ENCODE measurements around the gene ZNF524. TPM values are rescaled to one million over a fixed set of nuclear protein-coding genes. Genes with fewer than 3 reads are reported as not detected.

The ZNF524 gene
- polyA plus RNA-seq, 1 of the 3 experiments (the other 2 are of a cell fraction) = 7.3 TPM

DNA sequence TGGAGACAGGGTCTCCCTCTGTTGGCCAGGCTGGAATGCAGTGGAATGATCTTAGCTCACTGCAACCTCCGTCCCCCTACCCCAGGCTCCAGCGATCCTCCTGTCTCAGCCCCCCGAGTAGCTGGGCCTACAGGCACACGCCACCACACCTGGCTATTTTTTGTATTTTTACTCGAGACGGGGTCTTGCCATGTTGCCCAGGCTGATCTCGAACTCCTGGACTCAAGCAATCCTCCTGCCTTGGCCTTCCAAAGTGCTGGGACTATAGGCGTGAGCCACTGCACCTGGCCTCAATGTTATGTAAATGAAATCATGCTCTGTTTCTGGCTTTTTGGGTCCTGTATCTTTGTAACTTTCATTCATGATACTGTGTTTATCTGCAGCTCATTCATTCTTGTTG, 11.3 kb upstream of the ZNF524 start:
- H2AFZ ChIP-seq (ENCODE audit: low read depth) = no peak overlapping the region
- no peaks in the 10 kb centered on the region for H4K20me1 ChIP-seq (ENCODE audit: insufficient read depth)
- POLR2A ChIA-PET = interaction anchor here (4.1 kb wide), 1 partner anchor 10 kb away, joined by 32 read pairs; the partner anchor contains the start of gene FIZ1
- peaks cover under 1 to 10% of the 10 kb centered on the region in 2 experiments for H3K36me3 ChIP-seq (replicated peaks in 1 of 2; ENCODE audit: control insufficient read depth in 1 of 2, insufficient read depth in 2 of 2, low read length in 1 of 2)
- no peak overlapping the region for H3K4me3 ChIP-seq (ENCODE audit: low read depth in 2 of 2, low read length in 1 of 2)
- no peak for DNase-seq
- no peaks in the 10 kb centered on the region for H3K27me3 ChIP-seq (ENCODE audit: insufficient read depth)
- peaks cover 13 to 15% of the 10 kb centered on the region in 2 experiments; a peak in 2 of 4 replicates for H3K4me1 ChIP-seq (ENCODE audit: control insufficient read depth in 1 of 2, insufficient read depth in 2 of 2, low read depth in 1 of 2, low read length in 1 of 2)
- H3K9me2 ChIP-seq = no peaks in the 10 kb centered on the region
- 91% methylated on average over 8 of the region's 8 CpGs for WGBS (ENCODE audit: low lambda C conversion rate)
- peaks cover 18% of the 10 kb centered on the region for H3F3A ChIP-seq (replicated peaks; ENCODE audit: insufficient read depth)
- H3K4me2 ChIP-seq = no peak overlapping the region
- no peaks in the 10 kb centered on the region for H3K9me3 ChIP-seq
- no peak overlapping the region for H3K27ac ChIP-seq (ENCODE audit: low read depth in 2 of 2, low read length in 1 of 2)
- TF ChIP-seq EZH2phosphoT487 (IDR thresholded peaks at IDR 0.05; ENCODE audit: borderline replicate concordance, low read depth) = no peak
- TF ChIP-seq ELF1 (IDR thresholded peaks at IDR 0.05) = no peak
- TF ChIP-seq POLR2AphosphoS5 (IDR thresholded peaks at IDR 0.05; ENCODE audit: low read depth, low read length) = no peak
- TF ChIP-seq, protein P1, sequence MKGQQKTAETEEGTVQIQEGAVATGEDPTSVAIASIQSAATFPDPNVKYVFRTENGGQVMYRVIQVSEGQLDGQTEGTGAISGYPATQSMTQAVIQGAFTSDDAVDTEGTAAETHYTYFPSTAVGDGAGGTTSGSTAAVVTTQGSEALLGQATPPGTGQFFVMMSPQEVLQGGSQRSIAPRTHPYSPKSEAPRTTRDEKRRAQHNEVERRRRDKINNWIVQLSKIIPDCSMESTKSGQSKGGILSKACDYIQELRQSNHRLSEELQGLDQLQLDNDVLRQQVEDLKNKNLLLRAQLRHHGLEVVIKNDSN (IDR thresholded peaks at IDR 0.05; ENCODE audit: borderline replicate concordance, low read depth) = no peak
- no peak for TF ChIP-seq CHD2 (IDR thresholded peaks at IDR 0.05; ENCODE audit: low read length, partially characterized antibody)
- TF ChIP-seq FOSL2 (IDR thresholded peaks at IDR 0.05; ENCODE audit: borderline replicate concordance, low read depth) = no peak
- no peak for TF ChIP-seq NFIC (IDR thresholded peaks at IDR 0.05; ENCODE audit: borderline replicate concordance)
- TF ChIP-seq TCF12 (IDR thresholded peaks at IDR 0.05) = no peak
- TF ChIP-seq, protein P2, sequence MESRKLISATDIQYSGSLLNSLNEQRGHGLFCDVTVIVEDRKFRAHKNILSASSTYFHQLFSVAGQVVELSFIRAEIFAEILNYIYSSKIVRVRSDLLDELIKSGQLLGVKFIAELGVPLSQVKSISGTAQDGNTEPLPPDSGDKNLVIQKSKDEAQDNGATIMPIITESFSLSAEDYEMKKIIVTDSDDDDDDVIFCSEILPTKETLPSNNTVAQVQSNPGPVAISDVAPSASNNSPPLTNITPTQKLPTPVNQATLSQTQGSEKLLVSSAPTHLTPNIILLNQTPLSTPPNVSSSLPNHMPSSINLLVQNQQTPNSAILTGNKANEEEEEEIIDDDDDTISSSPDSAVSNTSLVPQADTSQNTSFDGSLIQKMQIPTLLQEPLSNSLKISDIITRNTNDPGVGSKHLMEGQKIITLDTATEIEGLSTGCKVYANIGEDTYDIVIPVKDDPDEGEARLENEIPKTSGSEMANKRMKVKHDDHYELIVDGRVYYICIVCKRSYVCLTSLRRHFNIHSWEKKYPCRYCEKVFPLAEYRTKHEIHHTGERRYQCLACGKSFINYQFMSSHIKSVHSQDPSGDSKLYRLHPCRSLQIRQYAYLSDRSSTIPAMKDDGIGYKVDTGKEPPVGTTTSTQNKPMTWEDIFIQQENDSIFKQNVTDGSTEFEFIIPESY (IDR thresholded peaks at IDR 0.05; ENCODE audit: borderline replicate concordance, low read depth) = no peak
- TF ChIP-seq RFX5 (IDR thresholded peaks at IDR 0.05; ENCODE audit: low read length) = no peak
- TF ChIP-seq SIN3A (IDR thresholded peaks at IDR 0.05; ENCODE audit: borderline replicate concordance, low read depth, low read length) = no peak
- TF ChIP-seq FOXJ3 (CRISPR knock-in tag; IDR thresholded peaks at IDR 0.05) = no peak
- TF ChIP-seq MEF2A (IDR thresholded peaks at IDR 0.05; ENCODE audit: borderline replicate concordance, low read depth) = no peak
- TF ChIP-seq GABPA (IDR thresholded peaks at IDR 0.05; ENCODE audit: low read depth) = no peak
- H3K79me2 ChIP-seq (ENCODE audit: insufficient read depth) = no peaks in the 10 kb centered on the region
- no peak overlapping the region for H3K9ac ChIP-seq
- CTCF ChIA-PET = interaction anchor here (2.0 kb wide), 1 partner anchor 10 kb away, joined by 7 read pairs; the partner anchor contains the start of genes FIZ1 and ZNF524

DNA sequence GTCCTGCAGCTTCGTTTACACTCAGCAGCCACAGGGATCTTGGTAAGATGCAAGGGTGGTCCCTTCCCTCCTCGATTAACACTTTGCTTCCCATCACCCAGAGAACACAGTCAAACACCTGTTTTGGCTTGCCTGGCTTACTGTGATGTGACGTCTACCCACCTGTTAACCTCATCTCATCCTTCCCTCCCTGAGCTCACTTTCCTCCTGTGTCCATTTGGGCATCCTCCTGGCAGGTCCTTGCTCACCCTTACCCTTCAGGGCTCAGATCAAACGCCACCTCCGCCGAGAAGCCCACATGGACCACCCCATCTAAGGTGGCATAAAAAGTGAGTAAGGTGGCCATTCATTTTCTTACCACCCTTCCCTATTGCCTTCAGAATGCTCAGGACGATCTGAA, 10.0 kb upstream of the ZNF524 start:
- POLR2A ChIA-PET = no interaction called here
- TF ChIP-seq SMC3 (IDR thresholded peaks at IDR 0.05; ENCODE audit: low read depth, low read length) (no peak), RXRA (IDR thresholded peaks at IDR 0.05; ENCODE audit: borderline replicate concordance, low read depth) (no peak), EZH2phosphoT487 (IDR thresholded peaks at IDR 0.05; ENCODE audit: borderline replicate concordance, low read depth) (no peak), RFX5 (IDR thresholded peaks at IDR 0.05; ENCODE audit: low read length) (no peak), JUND (IDR thresholded peaks at IDR 0.05) (no peak), RAD21 (IDR thresholded peaks at IDR 0.05; ENCODE audit: low read length) (no peak), MXI1 (IDR thresholded peaks at IDR 0.05; ENCODE audit: low read depth, low read length) (no peak), POLR2AphosphoS5 (IDR thresholded peaks at IDR 0.05; ENCODE audit: low read depth, low read length) (no peak), SIN3A (IDR thresholded peaks at IDR 0.05; ENCODE audit: borderline replicate concordance, low read depth, low read length) (no peak), TAF1 (IDR thresholded peaks at IDR 0.05; ENCODE audit: borderline replicate concordance, low read depth, low read length) (no peak), FOSL2 (IDR thresholded peaks at IDR 0.05; ENCODE audit: borderline replicate concordance, low read depth) (no peak), FOXM1 (IDR thresholded peaks at IDR 0.05; ENCODE audit: low read depth) (no peak)
- TF ChIP-seq, protein P3, sequence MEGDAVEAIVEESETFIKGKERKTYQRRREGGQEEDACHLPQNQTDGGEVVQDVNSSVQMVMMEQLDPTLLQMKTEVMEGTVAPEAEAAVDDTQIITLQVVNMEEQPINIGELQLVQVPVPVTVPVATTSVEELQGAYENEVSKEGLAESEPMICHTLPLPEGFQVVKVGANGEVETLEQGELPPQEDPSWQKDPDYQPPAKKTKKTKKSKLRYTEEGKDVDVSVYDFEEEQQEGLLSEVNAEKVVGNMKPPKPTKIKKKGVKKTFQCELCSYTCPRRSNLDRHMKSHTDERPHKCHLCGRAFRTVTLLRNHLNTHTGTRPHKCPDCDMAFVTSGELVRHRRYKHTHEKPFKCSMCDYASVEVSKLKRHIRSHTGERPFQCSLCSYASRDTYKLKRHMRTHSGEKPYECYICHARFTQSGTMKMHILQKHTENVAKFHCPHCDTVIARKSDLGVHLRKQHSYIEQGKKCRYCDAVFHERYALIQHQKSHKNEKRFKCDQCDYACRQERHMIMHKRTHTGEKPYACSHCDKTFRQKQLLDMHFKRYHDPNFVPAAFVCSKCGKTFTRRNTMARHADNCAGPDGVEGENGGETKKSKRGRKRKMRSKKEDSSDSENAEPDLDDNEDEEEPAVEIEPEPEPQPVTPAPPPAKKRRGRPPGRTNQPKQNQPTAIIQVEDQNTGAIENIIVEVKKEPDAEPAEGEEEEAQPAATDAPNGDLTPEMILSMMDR (IDR thresholded peaks at IDR 0.05) = no peak
- TF ChIP-seq, protein P4, sequence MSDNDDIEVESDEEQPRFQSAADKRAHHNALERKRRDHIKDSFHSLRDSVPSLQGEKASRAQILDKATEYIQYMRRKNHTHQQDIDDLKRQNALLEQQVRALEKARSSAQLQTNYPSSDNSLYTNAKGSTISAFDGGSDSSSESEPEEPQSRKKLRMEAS (IDR thresholded peaks at IDR 0.05; ENCODE audit: low read depth) = no peak
- TF ChIP-seq, protein P5, sequence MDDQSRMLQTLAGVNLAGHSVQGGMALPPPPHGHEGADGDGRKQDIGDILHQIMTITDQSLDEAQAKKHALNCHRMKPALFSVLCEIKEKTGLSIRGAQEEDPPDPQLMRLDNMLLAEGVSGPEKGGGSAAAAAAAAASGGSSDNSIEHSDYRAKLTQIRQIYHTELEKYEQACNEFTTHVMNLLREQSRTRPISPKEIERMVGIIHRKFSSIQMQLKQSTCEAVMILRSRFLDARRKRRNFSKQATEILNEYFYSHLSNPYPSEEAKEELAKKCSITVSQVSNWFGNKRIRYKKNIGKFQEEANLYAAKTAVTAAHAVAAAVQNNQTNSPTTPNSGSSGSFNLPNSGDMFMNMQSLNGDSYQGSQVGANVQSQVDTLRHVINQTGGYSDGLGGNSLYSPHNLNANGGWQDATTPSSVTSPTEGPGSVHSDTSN (IDR thresholded peaks at IDR 0.05) = no peak

More for the DNA sequence above, 10.0 kb upstream of the ZNF524 start:
- no peak for DNase-seq
- WGBS (ENCODE audit: low lambda C conversion rate) = 70% methylated on average over 7 of the region's 7 CpGs
- no peaks in the 10 kb centered on the region for H3K9me2 ChIP-seq
- H3K27me3 ChIP-seq (ENCODE audit: insufficient read depth) = no peaks in the 10 kb centered on the region
- CTCF ChIA-PET = interaction anchor here (1.1 kb wide), 1 partner anchor 41 kb away, joined by 3 read pairs; no protein-coding TSS in a partner anchor
- no peak overlapping the region for H3K9ac ChIP-seq
- no peak overlapping the region for H2AFZ ChIP-seq (ENCODE audit: low read depth)
- no peak overlapping the region for H3K4me3 ChIP-seq (ENCODE audit: low read depth in 2 of 2, low read length in 1 of 2)
- peaks cover 12% of the 10 kb centered on the region for H3F3A ChIP-seq (replicated peaks; ENCODE audit: insufficient read depth)
- H3K9me3 ChIP-seq = no peaks in the 10 kb centered on the region
- peaks cover 13 to 15% of the 10 kb centered on the region in 2 experiments; a peak in 2 of 4 replicates for H3K4me1 ChIP-seq (ENCODE audit: control insufficient read depth in 1 of 2, insufficient read depth in 2 of 2, low read depth in 1 of 2, low read length in 1 of 2)
- H3K4me2 ChIP-seq = no peak overlapping the region
- H3K36me3 ChIP-seq (replicated peaks in 1 of 2; ENCODE audit: control insufficient read depth in 1 of 2, insufficient read depth in 2 of 2, low read length in 1 of 2) = peaks cover 7 to 15% of the 10 kb centered on the region in 2 experiments
- H3K27ac ChIP-seq (ENCODE audit: low read depth in 2 of 2, low read length in 1 of 2) = no peak overlapping the region
- H4K20me1 ChIP-seq (ENCODE audit: insufficient read depth) = no peaks in the 10 kb centered on the region
- H3K79me2 ChIP-seq (ENCODE audit: insufficient read depth) = no peaks in the 10 kb centered on the region
